ENCODE results near the gene ATAD2B. TPM values are rescaled to one million over a fixed set of nuclear protein-coding genes. Genes with fewer than 3 reads are reported as not detected.

ATAD2B gene
- total RNA-seq, 4 donors from 2014 or later = 7.3 to 18.1 (median 7.7) TPM

DNA sequence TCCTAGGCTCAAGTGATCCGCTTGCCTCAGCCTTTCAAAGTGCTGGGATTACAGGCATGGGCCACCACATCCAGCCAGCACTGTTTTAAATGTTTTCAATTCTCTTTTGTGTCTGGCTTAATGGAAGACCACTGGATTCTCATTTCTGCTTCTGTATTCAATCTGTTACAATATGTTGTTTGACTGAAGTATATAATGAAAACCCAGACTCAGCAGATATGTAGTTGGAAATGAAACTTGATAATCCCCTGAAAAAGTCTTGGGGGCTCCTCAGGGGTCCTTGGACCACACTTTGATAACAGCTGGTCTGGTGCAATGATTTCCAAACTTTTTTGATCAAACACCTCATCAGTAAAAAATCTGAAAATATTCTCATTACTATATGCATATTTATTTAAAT, 132.7 kb downstream of the ATAD2B start:
- no peaks in the 10 kb centered on the region for H3K27me3 ChIP-seq
- H3K4me1 ChIP-seq = peaks cover 0 to 5% of the 10 kb centered on the region in 2 donors
- intact Hi-C loops (cut with DNase I; ENCODE audit: low total_unique reads) (no loop called here), in situ Hi-C loops (cut with MboI; ENCODE audit: low sequenced_read_pairs in 4 of 4) (no loop called here)
- peaks cover 2 to 8% of the 10 kb centered on the region in 2 donors for H3K36me3 ChIP-seq
- H3K4me3 ChIP-seq = no peak overlapping the region
- H3K27ac ChIP-seq = no peak overlapping the region
- H3K9me3 ChIP-seq = no peaks in the 10 kb centered on the region
- ATAC-seq (no peak), DNase-seq (no peak)
- TF ChIP-seq CTCF (IDR thresholded peaks at IDR 0.05 in 4 of 5, conservative IDR thresholded peaks at IDR 0.05 in 1 of 5) = no peak
- TF ChIP-seq POLR2A (IDR thresholded peaks at IDR 0.05) = no peak

DNA sequence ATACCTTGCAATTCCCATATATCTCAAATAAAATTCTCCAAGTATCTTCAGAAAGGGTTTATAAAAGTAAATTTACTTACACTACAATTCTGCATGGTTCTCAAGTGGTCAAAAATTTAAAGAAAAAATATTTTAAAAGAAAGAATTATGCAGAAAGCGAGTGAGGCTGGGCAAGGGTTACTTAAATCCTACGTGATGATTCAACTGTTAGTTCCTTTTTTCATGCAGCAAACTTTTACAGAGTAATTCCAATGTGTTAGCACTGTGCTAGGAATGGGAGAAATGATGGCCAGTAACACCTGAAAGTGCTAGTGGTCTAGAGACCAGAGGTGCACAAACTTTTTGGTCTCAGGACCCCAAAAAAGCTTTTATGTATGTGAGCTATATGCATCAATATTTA, 133.4 kb downstream of the ATAD2B start:
- no peaks in the 10 kb centered on the region for H3K27me3 ChIP-seq
- intact Hi-C loops (cut with DNase I; ENCODE audit: low total_unique reads) (no loop called here), in situ Hi-C loops (cut with MboI; ENCODE audit: low sequenced_read_pairs in 4 of 4) (no loop called here)
- TF ChIP-seq CTCF (IDR thresholded peaks at IDR 0.05 in 4 of 5, conservative IDR thresholded peaks at IDR 0.05 in 1 of 5) (no peak), POLR2A (IDR thresholded peaks at IDR 0.05) (no peak)
- no peak overlapping the region for H3K27ac ChIP-seq
- peaks cover 0 to 5% of the 10 kb centered on the region in 2 donors for H3K4me1 ChIP-seq
- H3K36me3 ChIP-seq = peaks cover 2 to 8% of the 10 kb centered on the region in 2 donors
- H3K9me3 ChIP-seq = no peaks in the 10 kb centered on the region
- ATAC-seq (no peak), DNase-seq (no peak)
- no peak overlapping the region for H3K4me3 ChIP-seq

DNA sequence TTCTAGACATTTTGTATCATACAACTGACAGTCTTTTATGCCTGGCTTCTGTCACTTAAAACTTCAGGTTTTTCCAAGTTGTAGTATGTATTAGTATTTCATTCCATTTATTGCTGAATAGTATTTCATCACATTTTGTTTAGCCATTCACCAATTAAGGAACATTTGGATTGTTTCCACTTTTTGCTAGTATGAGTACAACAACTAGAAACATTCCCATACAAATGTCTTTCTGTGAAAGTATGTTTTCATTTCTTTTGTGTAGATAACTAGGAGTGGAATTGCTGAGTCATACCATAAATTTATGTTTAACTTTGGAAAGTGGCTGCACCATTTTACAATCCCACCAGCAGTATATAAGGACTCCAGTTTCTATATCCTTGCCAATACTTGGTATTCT, 135.9 kb downstream of the ATAD2B start:
- H3K4me1 ChIP-seq = peaks cover 0 to 5% of the 10 kb centered on the region in 2 donors
- intact Hi-C loops (cut with DNase I; ENCODE audit: low total_unique reads) = no loop called here
- TF ChIP-seq POLR2A (IDR thresholded peaks at IDR 0.05) (no peak), CTCF (IDR thresholded peaks at IDR 0.05 in 4 of 5, conservative IDR thresholded peaks at IDR 0.05 in 1 of 5) (no peak)
- no peak overlapping the region for H3K4me3 ChIP-seq
- H3K9me3 ChIP-seq = no peaks in the 10 kb centered on the region
- no peaks in the 10 kb centered on the region for H3K27me3 ChIP-seq
- H3K27ac ChIP-seq = no peak overlapping the region
- ATAC-seq = no peak
- DNase-seq = no peak
- H3K36me3 ChIP-seq = peaks cover 0 to 2% of the 10 kb centered on the region in 2 donors
- in situ Hi-C loops (cut with MboI; ENCODE audit: low sequenced_read_pairs in 4 of 4) = no loop called here

DNA sequence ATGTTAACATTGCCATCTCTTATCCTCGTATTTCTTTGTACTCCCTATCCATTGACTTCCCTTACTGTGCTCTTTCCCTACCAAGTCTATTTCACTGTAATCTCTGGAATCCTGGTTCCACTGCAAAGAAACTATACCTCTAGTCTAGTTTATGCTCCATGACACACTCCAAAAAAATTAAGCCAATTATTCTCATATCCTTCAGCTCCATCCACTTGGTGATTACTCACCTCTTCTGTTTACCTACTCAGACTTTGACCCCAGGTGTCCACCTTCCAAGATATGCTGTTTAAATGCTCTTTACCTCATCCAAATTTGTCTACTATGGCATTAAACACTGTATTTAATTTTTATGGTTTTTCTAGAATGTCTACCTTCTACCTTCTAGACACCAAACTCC, 137.9 kb downstream of the ATAD2B start:
- in situ Hi-C loops (cut with MboI; ENCODE audit: low sequenced_read_pairs in 4 of 4) = no loop called here
- ATAC-seq (no peak), DNase-seq (no peak)
- no peak overlapping the region for H3K27ac ChIP-seq
- peaks cover 0 to 5% of the 10 kb centered on the region in 2 donors for H3K4me1 ChIP-seq
- no peak overlapping the region for H3K4me3 ChIP-seq
- H3K27me3 ChIP-seq = no peaks in the 10 kb centered on the region
- intact Hi-C loops (cut with DNase I; ENCODE audit: low total_unique reads) = no loop called here
- no peaks in the 10 kb centered on the region for H3K9me3 ChIP-seq
- no peak for TF ChIP-seq POLR2A (IDR thresholded peaks at IDR 0.05)
- TF ChIP-seq CTCF (IDR thresholded peaks at IDR 0.05 in 4 of 5, conservative IDR thresholded peaks at IDR 0.05 in 1 of 5) = no peak
- peaks cover 0 to 10% of the 10 kb centered on the region in 2 donors for H3K36me3 ChIP-seq

GRCh38 chr2:23788100-23788499, 138.8 kb downstream of the ATAD2B start:
- TF ChIP-seq POLR2A (IDR thresholded peaks at IDR 0.05) (no peak), CTCF (IDR thresholded peaks at IDR 0.05 in 4 of 5, conservative IDR thresholded peaks at IDR 0.05 in 1 of 5) (no peak)
- DNase-seq (no peak), ATAC-seq (no peak)
- peaks cover 0 to 10% of the 10 kb centered on the region in 2 donors for H3K36me3 ChIP-seq
- in situ Hi-C loops (cut with MboI; ENCODE audit: low sequenced_read_pairs in 4 of 4) = no loop called here
- H3K4me3 ChIP-seq = no peak overlapping the region
- H3K27me3 ChIP-seq = no peaks in the 10 kb centered on the region
- no peaks in the 10 kb centered on the region for H3K9me3 ChIP-seq
- no peak overlapping the region for H3K27ac ChIP-seq
- peaks cover 0 to 5% of the 10 kb centered on the region in 2 donors for H3K4me1 ChIP-seq
- intact Hi-C loops (cut with DNase I; ENCODE audit: low total_unique reads) = no loop called here

Data from gastrocnemius medialis (tissue), 4 donors.